H1 (cell line): Measurements from ENCODE around the gene TGM5. TPM values are rescaled to one million over a fixed set of nuclear protein-coding genes. Genes with fewer than 3 reads are reported as not detected.

Experiments used
- CTCF ChIA-PET: fragments of 300-600 bp; sonication (Branson Sonifier 250); formaldehyde crosslinking; loops from one replicate; lab custom pipeline; 2021; ENCODE audit not compliant: partially characterized antibody; lab: Charles Lee
- POLR2A ChIA-PET: fragments of 300-600 bp; sonication (Branson Sonifier 250); formaldehyde crosslinking; loops from one replicate; lab custom pipeline; 2021; ENCODE audit warnings: inconsistent platforms; ENCODE audit not compliant: partially characterized antibody; lab: Charles Lee
- DNase-seq, 2 experiments: peaks; one replicate each; pipeline versions ENCODE4 v3.0.0 to v3.0.0-alpha.2; 2010 to 2022; ENCODE audit warnings: low spot score in 2 of 2, low read depth in 1 of 2, mixed read lengths in 1 of 2
- FAIRE-seq: peaks from 2 replicates; lab custom pipeline; 2011; peaks lifted over from hg19 to GRCh38; lab: Jason Lieb, UNC
- H2AFZ ChIP-seq: 2 replicates; pipeline ENCODE4 v1.8.1; 2012; ENCODE audit warnings: low read length, inconsistent platforms
- H2AK5ac ChIP-seq: 2 replicates; pipeline ENCODE4 v1.6.1; 2013; ENCODE audit warnings: low read depth, low read length
- H2BK120ac ChIP-seq: replicated peaks from 2 replicates; pipeline ENCODE3; 2013; ENCODE audit warnings: low read depth, low read length, inconsistent platforms
- H2BK12ac ChIP-seq: 2 replicates; pipeline ENCODE4 v1.6.1; 2013; ENCODE audit warnings: low read depth, low read length
- H2BK15ac ChIP-seq: 2 replicates; pipeline ENCODE4 v1.6.1; 2013; ENCODE audit warnings: low read length
- H2BK20ac ChIP-seq: 2 replicates; pipeline ENCODE4 v1.6.1; 2013; ENCODE audit warnings: low read length
- H2BK5ac ChIP-seq: 2 replicates; pipeline ENCODE4 v1.6.1; 2013; ENCODE audit warnings: low read depth, low read length
- H3K14ac ChIP-seq: 2 replicates; pipeline ENCODE4 v1.6.1; 2013; ENCODE audit warnings: inconsistent platforms; ENCODE audit not compliant: insufficient read length
- H3K18ac ChIP-seq: 2 replicates; pipeline ENCODE4 v1.6.1; 2013; ENCODE audit warnings: low read length; ENCODE audit errors: extremely low read depth
- H3K23ac ChIP-seq: 2 replicates; pipeline ENCODE4 v1.6.1; 2013; ENCODE audit warnings: inconsistent platforms; ENCODE audit not compliant: insufficient read length
- H3K23me2 ChIP-seq: 2 replicates; pipeline ENCODE4 v1.6.1; 2013; ENCODE audit warnings: low read depth, low read length
- H3K27ac ChIP-seq: 2 replicates; pipeline ENCODE4 v1.6.1; 2011; ENCODE audit warnings: low read depth, low read length, inconsistent platforms
- H3K27me3 ChIP-seq, 4 experiments: replicated peaks in 1 of 4; 1 replicate in 1 of 4; 2 replicates in 3 of 4; pipeline versions ENCODE4 v1.6.1 to v1.8.1; 2011 to 2013; ENCODE audit warnings: low read length in 3 of 4, mild to moderate bottlenecking in 3 of 4, inconsistent platforms in 2 of 4, mixed read lengths in 2 of 4, moderate library complexity in 1 of 4; ENCODE audit not compliant: control insufficient read depth in 3 of 4, insufficient read depth in 3 of 4; ENCODE audit errors: extremely low read depth in 1 of 4
- H3K36me3 ChIP-seq, 4 experiments: 2 replicates each; pipeline versions ENCODE4 v1.6.1 to v1.8.1; 2011 to 2013; ENCODE audit warnings: mild to moderate bottlenecking in 4 of 4, low read length in 3 of 4, moderate library complexity in 2 of 4, control low read depth in 1 of 4, inconsistent platforms in 1 of 4; ENCODE audit not compliant: insufficient read depth in 4 of 4, control insufficient read depth in 2 of 4
- H3K4ac ChIP-seq: replicated peaks from 2 replicates; pipeline ENCODE3; 2013; ENCODE audit warnings: low read length, low read depth, mixed read lengths, inconsistent platforms; ENCODE audit not compliant: insufficient read length
- H3K4me1 ChIP-seq, 4 experiments: replicated peaks in 1 of 4; 1 replicate in 1 of 4; 2 replicates in 3 of 4; pipeline versions ENCODE4 v1.6.1 to v1.8.1; 2011 to 2013; ENCODE audit warnings: low read length in 3 of 4, inconsistent platforms in 2 of 4, mixed read lengths in 1 of 4; ENCODE audit not compliant: insufficient read depth in 4 of 4, control insufficient read depth in 3 of 4
- H3K4me2 ChIP-seq, 2 experiments: 2 replicates each; pipeline versions ENCODE4 v1.6.1 to v1.8.1; 2011 to 2013; ENCODE audit warnings: low read depth in 2 of 2, low read length in 2 of 2, control low read depth in 1 of 2, inconsistent platforms in 1 of 2, mild to moderate bottlenecking in 1 of 2; ENCODE audit not compliant: insufficient read depth in 1 of 2
- H3K4me3 ChIP-seq, 4 experiments: fragments of 200-600, 300-600 bp in 1 of 4; sonication (generic), shearing (Covaris generic), sonication (Bioruptor Twin) in 1 of 4; 2 replicates each; pipeline versions ENCODE4 v1.5.1 to v1.8.1; 2011 to 2016; ENCODE audit warnings: low read length in 4 of 4, low read depth in 3 of 4, control low read depth in 2 of 4, inconsistent platforms in 2 of 4, mild to moderate bottlenecking in 2 of 4, mixed read lengths in 1 of 4, moderate library complexity in 1 of 4; ENCODE audit not compliant: insufficient read depth in 2 of 4; ENCODE audit errors: extremely low read depth in 1 of 4
- H3K56ac ChIP-seq: replicated peaks from 2 replicates; pipeline ENCODE3; 2013; ENCODE audit warnings: low read depth, mild to moderate bottlenecking, mixed read lengths, low read length, inconsistent platforms; ENCODE audit not compliant: insufficient read length
- H3K79me1 ChIP-seq: 2 replicates; pipeline ENCODE4 v1.6.1; 2013; ENCODE audit warnings: low read depth, low read length, control low read depth
- H3K79me2 ChIP-seq, 2 experiments: 2 replicates each; pipeline versions ENCODE4 v1.6.1 to v1.8.1; 2012 to 2013; ENCODE audit warnings: low read length in 2 of 2, mild to moderate bottlenecking in 2 of 2, inconsistent platforms in 1 of 2; ENCODE audit not compliant: insufficient read depth in 2 of 2, control insufficient read depth in 1 of 2
- H3K9ac ChIP-seq, 4 experiments: replicated peaks in 1 of 4; 1 replicate in 1 of 4; 2 replicates in 3 of 4; pipeline versions ENCODE4 v1.6.1 to v1.8.1; 2011 to 2013; ENCODE audit warnings: low read depth in 3 of 4, low read length in 3 of 4, control low read depth in 2 of 4, mild to moderate bottlenecking in 2 of 4, moderate library complexity in 2 of 4, inconsistent platforms in 1 of 4; ENCODE audit errors: extremely low read depth in 1 of 4
- H3K9me3 ChIP-seq, 2 experiments: 2 replicates each; pipeline versions ENCODE4 v1.6.1 to v1.8.1; 2012 to 2013; ENCODE audit warnings: mild to moderate bottlenecking in 2 of 2, moderate library complexity in 2 of 2, control low read depth in 1 of 2, inconsistent platforms in 1 of 2, low read depth in 1 of 2, low read length in 1 of 2, mixed read lengths in 1 of 2; ENCODE audit not compliant: insufficient read depth in 2 of 2
- H4K20me1 ChIP-seq, 2 experiments: replicated peaks in 1 of 2; 2 replicates each; pipeline versions ENCODE3 to v1.8.1; 2011 to 2013; ENCODE audit warnings: inconsistent platforms in 2 of 2, low read length in 2 of 2, mild to moderate bottlenecking in 1 of 2; ENCODE audit not compliant: insufficient read depth in 2 of 2, control insufficient read depth in 1 of 2
- H4K5ac ChIP-seq: 2 replicates; pipeline ENCODE4 v1.6.1; 2013; ENCODE audit warnings: low read length, low read depth, mixed read lengths, inconsistent platforms; ENCODE audit not compliant: insufficient read length
- H4K8ac ChIP-seq: 2 replicates; pipeline ENCODE4 v1.8.0; 2013; ENCODE audit warnings: mild to moderate bottlenecking, moderate library complexity, low read length, inconsistent platforms; ENCODE audit not compliant: insufficient read depth; ENCODE audit errors: extremely low read depth
- H4K91ac ChIP-seq: replicated peaks from 2 replicates; pipeline ENCODE3; 2013; ENCODE audit warnings: low read length, mixed read lengths, inconsistent platforms; ENCODE audit not compliant: insufficient read length
- CBX5 ChIP-seq: fragments of 300-800, 300-1000 bp; sonication (generic); IDR thresholded peaks from 2 replicates; pipeline ENCODE4 v1.7.1; 2016; ENCODE audit warnings: antibody characterized with exemption, low read length, low read depth
- KDM4A ChIP-seq: IDR thresholded peaks from one replicate; pipeline ENCODE4 v1.7.1; 2012; ENCODE audit warnings: low read depth, mild to moderate bottlenecking, moderate library complexity, low read length, inconsistent platforms; ENCODE audit not compliant: severe bottlenecking
- YY1 ChIP-seq: IDR thresholded peaks from 2 replicates; pipeline ENCODE4 v1.6.1; 2011; ENCODE audit warnings: low read depth, mild to moderate bottlenecking, low read length
- WGBS, 2 experiments: shearing (Covaris generic) in 1 of 2; methylation state at CpG; one replicate each; pipeline versions ENCODE4 v1.1.6 to v1.1.7; 2013 to 2015; ENCODE audit warnings: low lambda C conversion rate in 2 of 2, mixed read lengths in 2 of 2, inconsistent platforms in 1 of 2, low coverage in 1 of 2, missing lambda C conversion rate in 1 of 2; ENCODE audit not compliant: insufficient replicate concordance in 2 of 2, insufficient coverage in 1 of 2, insufficient read length in 1 of 2; ENCODE audit errors: extremely low coverage in 1 of 2, missing lambda C conversion rate in 1 of 2; 5-methylcytosine and 5-hydroxymethylcytosine counted together
- polyA plus RNA-seq, 7 experiments: library from polyadenylated mRNA; depleted of rRNA in 3 of 7; stranded (reverse) in 5 of 7; unstranded in 2 of 7; fragments of >200 nt in 5 of 7; fragments of 200-250 nt in 2 of 7; gene quantifications; 1 replicate in 5 of 7; 2 replicates in 1 of 7; 4 replicates in 1 of 7; pipeline versions ENCODE4 v1.2.1 to v1.2.3, GENCODE V29; 2011 to 2013; ENCODE audit warnings: missing spikeins in 2 of 7, mixed read lengths in 2 of 7
- total RNA-seq: library from RNA; stranded (reverse); fragmentation: NEBNext Ultra II Directional; extraction: Animal tissue kit (Norgen Biotek cat#: 25700); gene quantifications from 2 replicates; pipeline ENCODE4 v1.2.1, GENCODE V29; 2021

The TGM5 gene
- total and polyA plus RNA-seq, 2 of the 8 experiments (the other 6 are each of a cell fraction or from before 2014, with no cell fraction given), result not detected

GRCh38 chr15:43212299-43212698 is 54.4 kb downstream of the TGM5 start:
- Histone ChIP-seq H4K20me1 (no peaks in the 10 kb centered on the region), H2AFZ (no peak overlapping the region), H2AK5ac (no peak overlapping the region), H3K9ac (no peak overlapping the region), H3K79me1 (no peaks in the 10 kb centered on the region; the same call in 1 of the 2 replicates), H3K9me3 (no peaks in the 10 kb centered on the region), H2BK12ac (no peak overlapping the region), H3K18ac (no peak overlapping the region), H2BK5ac (no peak overlapping the region), H4K5ac (no peak overlapping the region), H3K79me2 (no peaks in the 10 kb centered on the region), H3K4me2 (no peak overlapping the region), H4K8ac (no peak overlapping the region), H2BK20ac (no peak overlapping the region), H3K56ac (no peak overlapping the region), H3K23me2 (no peaks in the 10 kb centered on the region), H3K27ac (no peak overlapping the region), H2BK15ac (no peak overlapping the region), H3K27me3 (no peaks in the 10 kb centered on the region), H3K4me1 (peaks cover 0 to 3% (median 0%) of the 10 kb centered on the region in 4 experiments; a peak in 2 of 7 replicates), H3K23ac (no peak overlapping the region), H4K91ac (no peak overlapping the region), H3K4ac (no peak overlapping the region), H3K4me3 (no peak overlapping the region), H3K36me3 (no peaks in the 10 kb centered on the region), H2BK120ac (no peak overlapping the region), H3K14ac (no peak overlapping the region)
- ChIA-PET CTCF (interaction anchor here (0.6 to 9.6 kb wide), 8 partner anchors 8 to 423 kb away, joined by 3 to 109 read pairs (median 8); no protein-coding TSS in a partner anchor), POLR2A (no interaction called here)
- DNase-seq, result no peak
- no peak for FAIRE-seq
- WGBS, 2 experiments, result 87% methylated on average over 7 of the region's 8 CpGs; no CpG with 5 or more reads in 1 of the 2 experiments
- TF ChIP-seq CBX5 (no peak), KDM4A (no peak), YY1 (no peak)
